ENCODE measurements around the gene MROH2A.

MROH2A gene

GRCh38 chr2:233815861-233816260 lies 37.7 kb downstream of the MROH2A start:
- no peak for TF ChIP-seq CTCF (IDR thresholded peaks at IDR 0.05; ENCODE audit: control insufficient read depth, extremely low read depth, insufficient read depth)
- no peak overlapping the region for H3K4me3 ChIP-seq (ENCODE audit: low read depth, low read length)
- DNase-seq (ENCODE audit: low read depth) = no peak

GRCh38 chr2:233816334-233816733 lies 38.2 kb downstream of the MROH2A start:
- H3K4me3 ChIP-seq (ENCODE audit: low read depth, low read length) = no peak overlapping the region
- no peak for DNase-seq (ENCODE audit: low read depth)
- no peak for TF ChIP-seq CTCF (IDR thresholded peaks at IDR 0.05; ENCODE audit: control insufficient read depth, extremely low read depth, insufficient read depth)

- DNase-seq (ENCODE audit: low read depth) = no peak
- no peak overlapping the region for H3K4me3 ChIP-seq (ENCODE audit: low read depth, low read length)
- no peak for TF ChIP-seq CTCF (IDR thresholded peaks at IDR 0.05; ENCODE audit: control insufficient read depth, extremely low read depth, insufficient read depth)
These were observed 38.6 kb downstream of the MROH2A start for GRCh38 chr2:233816771-233817170.

GRCh38 chr2:233817361-233817911 lies 39.3 kb downstream of the MROH2A start:
- TF ChIP-seq CTCF (IDR thresholded peaks at IDR 0.05; ENCODE audit: control insufficient read depth, extremely low read depth, insufficient read depth) = no peak
- H3K4me3 ChIP-seq (ENCODE audit: low read depth, low read length) = no peak overlapping the region
- no peak for DNase-seq (ENCODE audit: low read depth)

- DNase-seq (ENCODE audit: low read depth) = no peak
- TF ChIP-seq CTCF (IDR thresholded peaks at IDR 0.05; ENCODE audit: control insufficient read depth, extremely low read depth, insufficient read depth) = no peak
- no peak overlapping the region for H3K4me3 ChIP-seq (ENCODE audit: low read depth, low read length)
These were observed 40.0 kb downstream of the MROH2A start for GRCh38 chr2:233817995-233818638.

GRCh38 chr2:233818639-233819621 lies 40.8 kb downstream of the MROH2A start:
- no peak for DNase-seq (ENCODE audit: low read depth)
- no peak for TF ChIP-seq CTCF (IDR thresholded peaks at IDR 0.05; ENCODE audit: control insufficient read depth, extremely low read depth, insufficient read depth)
- H3K4me3 ChIP-seq (ENCODE audit: low read depth, low read length) = no peak overlapping the region

Measured in LNCaP clone FGC (cell line).